ENCODE data around the gene TVP23A.

DNA sequence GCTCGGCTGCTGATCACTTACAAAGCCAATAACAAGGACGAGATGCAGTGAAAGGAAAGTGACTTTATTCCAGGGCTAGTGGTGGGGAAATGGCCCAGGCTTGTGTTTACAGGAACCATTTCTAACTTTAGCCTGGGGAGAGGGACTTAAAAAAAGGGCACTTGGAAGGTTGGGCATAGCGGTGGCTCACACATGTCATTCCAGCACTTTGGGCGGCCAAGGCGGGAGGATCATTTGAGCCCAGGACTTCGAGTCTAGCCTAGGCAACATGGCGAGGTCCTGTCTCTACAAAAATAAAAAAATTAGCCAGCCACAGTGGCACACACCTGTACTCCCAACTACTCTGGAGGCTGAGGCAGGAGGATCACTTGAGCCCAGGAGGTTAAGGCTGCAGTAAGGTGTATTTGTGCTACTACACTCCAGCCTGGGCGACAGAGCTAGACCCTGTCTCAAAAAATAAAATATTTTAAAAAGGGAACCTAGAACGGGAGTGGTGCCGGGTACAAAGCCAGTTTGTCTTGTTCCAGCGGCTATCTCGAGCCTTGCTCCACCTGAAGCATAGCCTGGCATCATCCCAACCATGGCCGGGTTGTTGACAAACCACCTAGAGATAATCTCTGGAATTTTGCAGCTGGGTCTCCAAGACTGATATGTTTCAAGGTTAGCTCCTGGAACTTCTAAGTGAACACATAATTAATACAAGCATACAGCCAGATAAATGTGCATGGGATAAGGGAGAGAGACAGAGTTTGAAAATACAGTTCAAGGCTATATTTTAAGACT, 5.7 kb upstream of the TVP23A start:
- TF ChIP-seq, protein P1, sequence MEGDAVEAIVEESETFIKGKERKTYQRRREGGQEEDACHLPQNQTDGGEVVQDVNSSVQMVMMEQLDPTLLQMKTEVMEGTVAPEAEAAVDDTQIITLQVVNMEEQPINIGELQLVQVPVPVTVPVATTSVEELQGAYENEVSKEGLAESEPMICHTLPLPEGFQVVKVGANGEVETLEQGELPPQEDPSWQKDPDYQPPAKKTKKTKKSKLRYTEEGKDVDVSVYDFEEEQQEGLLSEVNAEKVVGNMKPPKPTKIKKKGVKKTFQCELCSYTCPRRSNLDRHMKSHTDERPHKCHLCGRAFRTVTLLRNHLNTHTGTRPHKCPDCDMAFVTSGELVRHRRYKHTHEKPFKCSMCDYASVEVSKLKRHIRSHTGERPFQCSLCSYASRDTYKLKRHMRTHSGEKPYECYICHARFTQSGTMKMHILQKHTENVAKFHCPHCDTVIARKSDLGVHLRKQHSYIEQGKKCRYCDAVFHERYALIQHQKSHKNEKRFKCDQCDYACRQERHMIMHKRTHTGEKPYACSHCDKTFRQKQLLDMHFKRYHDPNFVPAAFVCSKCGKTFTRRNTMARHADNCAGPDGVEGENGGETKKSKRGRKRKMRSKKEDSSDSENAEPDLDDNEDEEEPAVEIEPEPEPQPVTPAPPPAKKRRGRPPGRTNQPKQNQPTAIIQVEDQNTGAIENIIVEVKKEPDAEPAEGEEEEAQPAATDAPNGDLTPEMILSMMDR (IDR thresholded peaks at IDR 0.05) = no peak
- TF ChIP-seq POLR2A (IDR thresholded peaks at IDR 0.05) = no peak
